Limb (tissue), 2 donors: Measurements from ENCODE around the gene HELZ2.
A peak's percentile ranks its signal among the peaks of the same experiment; 100 is the strongest.
"Not testable (repeated sequence)": the region's sequence is repeated elsewhere in the genome, so short reads cannot be mapped to it uniquely, and the experiment has no call there.

ENCODE experiments used
- DNase-seq, 2 donors: peaks; one replicate each; pipeline ENCODE4 v3.0.0-alpha.2; 2016; ENCODE audit errors: extremely low spot score in 2 of 2

Gene HELZ2

DNA sequence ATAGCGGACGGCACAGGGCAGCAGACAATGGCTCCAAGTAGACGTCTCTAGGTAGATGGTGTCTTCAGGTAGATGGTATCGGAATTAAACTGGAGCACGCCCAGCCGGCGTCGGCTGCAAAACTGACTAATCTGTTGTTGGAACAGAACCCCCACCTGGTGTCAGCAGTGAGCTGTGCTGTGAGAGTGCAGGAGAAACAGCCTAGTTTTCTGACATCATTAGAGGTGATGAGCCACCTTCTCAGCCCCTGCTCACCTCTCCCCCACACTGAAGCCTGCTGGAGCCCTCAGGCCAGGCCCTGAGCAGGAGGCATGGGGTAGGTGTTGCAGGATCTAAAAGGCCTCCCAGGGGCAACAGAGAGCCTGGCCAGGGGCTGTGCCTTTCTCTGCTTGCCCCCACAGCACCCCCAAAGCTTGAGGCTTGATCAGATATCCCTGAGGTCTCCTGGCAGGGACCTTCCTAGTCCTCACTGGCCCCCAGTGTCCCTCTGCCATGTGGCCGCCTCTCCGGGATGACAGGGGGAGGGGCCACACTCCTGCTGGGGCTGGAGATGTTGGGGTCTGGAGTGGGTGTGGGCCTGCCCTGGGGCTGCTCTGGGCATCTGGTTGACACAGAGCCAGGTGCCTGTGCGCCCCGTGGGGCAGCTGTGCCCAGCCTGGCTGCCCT, 6.9 kb upstream of the HELZ2 start:
- DNase-seq: no peak

GRCh38 chr20:63579017-63579694, 5.1 kb upstream of the HELZ2 start:
- DNase-seq: no peak

DNA sequence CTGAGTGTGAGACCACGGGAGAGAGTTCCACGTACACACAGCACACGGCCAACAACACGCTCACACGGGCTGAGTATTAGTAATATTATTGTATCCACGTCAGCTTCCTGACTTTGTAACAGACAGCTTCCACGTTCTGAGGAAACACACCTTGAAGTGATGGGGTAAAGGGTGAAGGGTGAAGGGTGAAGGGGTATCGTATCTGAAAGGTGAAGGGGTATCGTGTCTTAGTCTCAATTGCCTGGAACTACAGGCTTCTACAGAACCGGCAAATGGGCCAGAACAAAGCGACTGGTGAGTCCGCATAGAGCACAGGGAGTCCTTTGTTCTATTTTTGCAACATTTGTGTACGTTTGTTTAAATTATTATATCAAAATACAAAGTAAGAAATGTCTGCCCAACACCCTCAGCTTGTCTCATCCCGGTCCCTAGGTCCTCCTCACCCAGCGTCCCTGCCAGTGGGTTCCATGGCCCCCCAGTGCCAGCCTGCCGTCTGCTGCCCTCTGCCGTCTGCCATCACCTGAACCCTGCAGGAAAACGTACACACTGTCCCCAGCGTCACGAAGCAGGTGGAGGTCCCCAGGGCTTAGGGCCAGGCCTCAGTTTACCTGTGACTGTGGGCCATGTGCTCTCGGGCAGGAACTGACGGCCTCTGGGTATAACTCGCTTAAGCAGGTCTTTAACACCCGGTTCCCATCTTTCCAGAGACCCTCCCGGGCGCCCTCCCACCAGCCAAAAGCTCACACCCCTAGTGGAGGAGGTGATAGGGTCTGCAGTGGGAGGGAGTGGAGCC, 4.4 kb upstream of the HELZ2 start:
- no peak for DNase-seq

DNA sequence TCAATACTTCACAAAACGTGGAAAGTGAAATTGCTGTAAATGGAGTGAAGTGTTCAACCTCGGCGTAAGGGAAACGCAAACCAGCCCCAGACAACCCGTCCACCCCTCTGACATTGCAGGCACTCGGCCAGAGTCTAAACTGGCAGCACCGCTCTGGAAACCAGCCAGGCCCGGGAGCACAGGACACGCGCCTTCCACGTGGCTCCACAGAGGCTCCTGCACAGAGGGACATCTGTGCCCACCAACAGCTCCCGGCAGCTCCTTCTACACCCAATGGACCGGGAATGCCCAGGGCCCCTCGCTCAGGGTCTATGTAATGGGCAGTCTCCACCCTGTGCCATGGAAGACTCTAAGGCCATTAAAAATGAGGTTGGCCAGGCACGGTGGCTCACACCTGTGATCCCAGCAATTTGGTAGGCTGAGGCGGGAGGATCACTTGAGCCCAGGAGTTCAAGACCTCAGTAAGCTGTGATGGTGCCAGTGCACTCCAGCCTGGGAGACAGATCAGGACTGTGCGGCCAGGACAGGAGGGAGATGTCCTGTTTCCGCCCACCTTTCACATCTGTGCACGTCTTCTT, 3.4 kb upstream of the HELZ2 start:
- no peak for DNase-seq

GRCh38 chr20:63576311-63576710, 2.3 kb upstream of the HELZ2 start:
- DNase-seq: no peak

DNA sequence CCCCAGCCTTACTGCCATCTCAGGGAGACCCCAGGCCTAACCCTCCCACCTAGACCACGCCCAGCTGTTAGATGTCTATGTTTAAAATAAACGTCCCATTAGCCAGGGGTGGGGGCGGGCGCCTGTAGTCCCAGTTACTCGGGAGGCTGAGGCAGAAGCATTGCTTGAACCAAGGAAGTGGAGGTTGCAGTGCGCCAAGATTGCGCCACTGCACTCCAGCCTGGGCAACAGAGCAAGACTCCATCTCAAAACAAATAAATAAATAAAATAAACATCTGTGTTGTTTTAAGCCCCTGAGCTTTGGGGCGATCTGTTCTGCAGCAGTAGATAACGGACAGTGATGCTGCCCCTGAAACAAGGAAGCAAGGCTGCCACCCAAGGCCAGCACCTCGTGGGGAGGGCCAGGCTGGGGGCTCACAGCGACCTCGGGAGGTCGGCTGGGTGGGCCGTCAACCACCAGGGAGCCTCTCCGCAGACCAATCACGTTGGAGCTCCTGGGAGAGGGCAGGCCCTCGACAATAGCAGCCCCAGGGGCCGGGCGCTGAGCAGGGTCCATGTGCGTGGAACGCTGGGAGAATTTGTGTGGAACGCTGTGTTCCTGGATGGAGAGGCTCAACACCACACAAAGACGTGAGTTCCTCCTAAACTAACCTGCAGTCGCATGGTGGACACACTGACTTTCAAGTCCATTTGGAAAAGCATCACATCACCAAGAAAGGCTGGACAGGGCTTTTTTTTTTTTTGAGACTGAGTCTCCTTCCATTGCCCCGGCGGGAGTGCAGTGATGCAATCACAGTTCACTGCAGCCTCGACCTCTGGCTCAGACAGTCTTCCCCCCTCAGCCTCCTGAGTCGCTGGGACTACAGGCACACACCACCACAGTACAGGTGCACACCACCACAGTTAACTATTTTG, 1.0 kb upstream of the HELZ2 start:
- no peak for DNase-seq

GRCh38 chr20:63573647-63574131, 350 bp downstream of the HELZ2 start:
- DNase-seq: peak in 1 of 2 donors; percentile 48

DNA sequence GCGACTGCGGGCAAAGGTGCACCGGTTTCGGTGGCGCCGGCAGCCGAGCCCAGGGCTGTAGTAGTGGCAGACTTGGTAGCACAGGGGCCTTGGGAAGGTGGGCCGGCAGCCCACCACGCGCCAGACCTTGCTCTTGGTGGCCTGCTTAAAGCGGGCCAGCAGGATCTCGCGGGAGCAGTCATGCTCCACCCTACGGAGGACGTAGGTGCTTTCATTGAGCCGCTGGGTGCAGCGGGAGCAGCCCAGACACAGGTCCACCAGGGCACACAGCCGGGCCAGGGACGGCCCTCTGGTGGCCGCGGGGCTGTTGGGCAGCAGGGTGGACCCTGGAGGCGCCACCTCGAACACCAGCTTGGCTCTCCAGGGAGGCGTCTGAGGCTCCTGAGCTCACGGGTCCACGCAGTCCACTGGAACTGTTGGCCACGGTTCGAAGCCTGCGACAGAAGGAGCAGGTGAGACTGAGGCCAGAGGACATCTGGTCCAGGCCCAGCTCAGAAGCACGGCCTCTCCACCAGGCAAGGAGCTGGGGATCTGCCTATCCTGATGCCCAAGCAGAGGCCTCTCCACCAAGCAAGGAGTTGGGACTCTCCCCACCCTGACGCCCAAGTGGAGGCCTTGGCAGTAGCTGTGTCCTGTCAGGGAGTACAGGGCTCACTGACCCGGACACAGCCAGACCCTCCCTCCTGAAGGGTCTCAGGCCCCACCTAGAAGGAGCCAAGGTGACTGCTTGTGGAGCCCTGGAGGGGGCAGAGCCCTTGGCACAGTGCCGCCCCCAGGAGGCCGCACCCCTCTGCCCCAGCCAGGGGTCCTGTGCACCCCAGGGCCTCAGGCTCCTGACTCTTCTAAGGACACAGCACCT, 1.0 kb downstream of the HELZ2 start:
- no peak for DNase-seq

- no peak for DNase-seq
These were observed 1.8 kb downstream of the HELZ2 start for GRCh38 chr20:63572071-63572787.

DNA sequence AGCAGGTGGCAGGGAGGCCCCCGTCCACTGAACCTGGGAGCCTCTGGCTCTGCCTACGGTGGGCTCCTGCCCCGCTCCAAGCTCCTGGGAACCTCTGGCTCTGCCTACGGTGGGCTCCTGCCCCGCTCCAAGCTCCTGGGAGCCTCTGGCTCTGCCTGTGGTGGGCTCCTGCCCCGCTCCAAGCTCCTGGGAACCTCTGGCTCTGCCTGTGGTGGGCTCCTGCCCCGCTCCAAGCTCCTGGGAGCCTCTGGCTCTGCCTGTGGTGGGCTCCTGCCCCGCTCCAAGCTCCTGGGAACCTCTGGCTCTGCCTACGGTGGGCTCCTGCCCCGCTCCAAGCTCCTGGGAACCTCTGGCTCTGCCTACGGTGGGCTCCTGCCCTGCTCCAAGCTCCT, 3.0 kb downstream of the HELZ2 start:
- not testable (repeated sequence) for DNase-seq

GRCh38 chr20:63570281-63571086, 3.6 kb downstream of the HELZ2 start:
- no peak for DNase-seq

DNA sequence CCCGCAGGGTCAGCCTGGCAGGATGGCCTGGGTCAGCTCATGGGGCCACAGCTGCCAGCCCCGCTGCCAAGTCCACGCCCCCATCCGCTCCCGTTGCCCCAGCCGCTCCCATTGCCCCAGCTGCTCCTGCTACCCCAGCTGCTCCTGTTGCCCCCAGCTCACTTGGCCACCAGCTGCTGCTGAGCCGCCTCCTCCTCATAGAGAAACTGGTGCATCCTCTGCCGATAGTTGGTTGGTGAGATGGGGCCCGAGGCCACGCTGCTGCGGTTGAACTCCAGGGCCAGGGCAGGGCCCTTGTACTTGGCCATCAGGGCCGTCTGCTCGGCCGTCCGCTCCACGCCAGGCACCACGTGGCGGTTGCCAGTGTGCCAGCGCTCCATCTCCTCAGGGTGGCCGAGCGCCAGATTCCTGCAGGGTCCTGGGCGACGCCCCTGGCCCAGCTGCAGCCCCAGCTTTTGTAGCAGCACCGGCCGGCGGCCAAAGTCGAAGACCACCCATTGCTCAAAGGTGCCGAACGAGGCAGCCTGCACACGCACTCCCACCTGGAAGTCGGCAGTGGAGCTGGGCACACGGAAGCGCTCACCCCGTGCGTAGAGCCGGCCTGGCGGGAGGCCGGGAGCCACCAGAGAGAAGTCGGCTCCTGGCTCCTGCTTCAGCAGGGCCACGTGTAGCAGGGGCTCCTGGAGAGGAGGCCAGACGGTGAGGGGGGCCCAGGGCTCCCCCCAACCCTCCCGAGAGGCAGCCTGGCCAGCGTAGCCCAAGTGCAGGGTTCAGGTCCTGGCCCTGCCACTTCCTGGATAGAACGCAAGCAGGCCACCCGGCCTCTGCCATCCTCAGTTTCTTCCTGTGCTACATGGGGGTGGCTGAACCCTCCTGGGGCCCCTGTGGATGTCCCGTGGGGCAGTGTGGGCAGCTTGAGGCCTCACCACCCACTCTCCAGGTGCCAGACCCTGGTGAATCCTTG, 4.8 kb downstream of the HELZ2 start:
- no peak for DNase-seq

- DNase-seq: no peak
These were observed 5.7 kb downstream of the HELZ2 start for GRCh38 chr20:63568170-63568981.

DNA sequence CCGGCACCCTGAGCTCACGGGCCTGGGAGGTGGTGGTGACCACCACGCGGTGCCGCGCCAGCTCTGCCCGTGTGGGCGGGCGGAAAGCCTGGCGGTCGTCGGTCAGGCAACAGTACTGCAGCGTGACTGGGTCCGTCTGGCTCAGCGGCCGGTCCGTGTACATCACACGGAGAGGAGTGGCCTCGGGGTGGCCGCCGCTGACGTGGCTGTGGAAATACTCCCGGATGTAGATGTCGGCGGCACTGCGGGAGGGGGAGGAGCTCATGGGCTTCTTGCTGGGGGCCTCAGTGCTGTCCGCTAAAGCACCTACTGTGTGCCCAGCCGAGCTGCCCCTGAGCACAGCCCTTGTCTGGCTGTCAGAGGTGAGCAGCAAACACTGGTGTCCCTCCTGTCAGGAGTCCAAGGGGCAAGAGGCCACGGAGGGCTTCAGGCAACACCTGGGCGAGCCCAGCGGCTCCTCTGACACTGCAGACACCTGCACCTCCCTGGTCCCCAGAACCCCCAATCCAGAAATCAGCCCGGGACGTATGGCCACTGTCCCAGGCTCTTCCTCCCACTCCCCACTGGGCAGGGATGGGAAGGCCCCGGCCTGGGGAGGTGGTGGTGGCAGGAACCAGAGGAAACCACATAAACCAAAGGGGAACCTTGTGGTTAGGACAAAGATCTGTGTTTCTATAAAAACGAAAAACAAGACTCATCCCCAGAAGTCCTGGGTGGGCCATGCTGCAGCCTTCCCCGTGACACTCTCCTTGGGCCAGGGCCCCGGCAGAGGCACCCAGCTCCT, 6.5 kb downstream of the HELZ2 start:
- no peak for DNase-seq

- no peak for DNase-seq
These were observed 7.0 kb downstream of the HELZ2 start for GRCh38 chr20:63567136-63567385.
